Measurements from ENCODE around the gene LPCAT3.

DNA sequence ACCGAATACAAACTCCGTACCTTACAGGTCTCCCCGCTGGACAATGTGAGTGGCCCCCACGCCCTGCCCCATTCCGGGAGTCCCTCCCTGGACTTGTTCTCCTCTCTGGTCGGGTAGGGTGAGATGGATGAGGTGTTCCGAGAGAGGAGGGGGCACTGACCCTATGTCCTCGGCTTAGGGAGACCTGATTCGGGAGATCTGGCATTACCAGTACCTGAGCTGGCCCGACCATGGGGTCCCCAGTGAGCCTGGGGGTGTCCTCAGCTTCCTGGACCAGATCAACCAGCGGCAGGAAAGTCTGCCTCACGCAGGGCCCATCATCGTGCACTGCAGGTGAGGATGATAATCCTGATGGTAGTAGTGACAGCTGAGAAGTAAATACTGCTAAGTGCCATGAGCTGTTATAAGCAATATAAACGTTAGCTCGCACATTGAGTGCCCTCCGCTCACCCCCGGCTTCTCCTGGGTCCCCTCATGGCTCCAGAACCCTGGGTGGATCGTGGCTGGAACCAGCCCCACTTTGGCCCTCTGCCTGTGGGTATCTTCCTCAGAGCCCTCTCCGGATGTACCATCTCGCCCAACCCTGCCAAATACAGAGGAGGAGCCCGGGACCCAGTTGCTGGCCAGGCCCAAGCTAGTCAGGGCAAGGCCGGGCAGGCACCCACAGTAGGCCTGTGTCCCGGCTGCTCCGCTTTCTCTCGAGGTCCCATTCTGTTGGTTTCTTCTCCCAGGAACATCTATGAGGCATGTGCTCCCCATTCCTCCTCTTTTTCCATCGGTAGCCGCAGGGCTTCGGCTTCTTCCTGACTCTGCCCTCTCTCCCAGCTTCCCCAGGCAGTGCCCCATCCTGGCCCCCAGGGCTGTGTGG, 60.3 kb downstream of the LPCAT3 start:
- no peak for TF ChIP-seq CTCF (conservative IDR thresholded peaks at IDR 0.05; ENCODE audit: low read depth, low read length)
- no peak for TF ChIP-seq EZH2phosphoT487 (IDR thresholded peaks at IDR 0.05; ENCODE audit: borderline replicate concordance, low read length)
- TF ChIP-seq EZH2 (IDR thresholded peaks at IDR 0.05; ENCODE audit: low read length, unreplicated experiment), result no peak

Data from PC-3 (cell line).